Suprapubic skin (tissue), 4 donors: Measurements from ENCODE around the gene PITHD1. TPM values are rescaled to one million over a fixed set of nuclear protein-coding genes. Genes with fewer than 3 reads are reported as not detected.

Experiments
- DNase-seq, 2 donors: peaks; one replicate each; pipeline ENCODE4 v3.0.0-alpha.2; 2019; ENCODE audit warnings: low spot score in 2 of 2
- H3K27ac ChIP-seq: fragments of 200-600 bp; sonication (generic); one replicate; pipeline ENCODE4 v1.5.1; 2019
- H3K27me3 ChIP-seq: fragments of 200-600 bp; sonication (generic); one replicate; pipeline ENCODE4 v1.5.1; 2019
- H3K36me3 ChIP-seq: fragments of 200-600 bp; sonication (generic); one replicate; pipeline ENCODE4 v1.5.1; 2019
- H3K4me1 ChIP-seq: fragments of 200-600 bp; sonication (generic); one replicate; pipeline ENCODE4 v1.5.1; 2019
- H3K4me3 ChIP-seq: fragments of 200-600 bp; sonication (generic); one replicate; pipeline ENCODE4 v1.5.1; 2019; ENCODE audit warnings: mild to moderate bottlenecking
- H3K9me3 ChIP-seq: fragments of 200-600 bp; sonication (generic); one replicate; pipeline ENCODE4 v1.5.1; 2019
- EP300 ChIP-seq: sonication (generic); formaldehyde crosslinking; IDR thresholded peaks from one replicate; pipeline ENCODE4 v1.6.1; 2017; ENCODE audit warnings: antibody characterized with exemption
- POLR2A ChIP-seq, 2 donors: fragments of 450-650 bp; IDR thresholded peaks; one replicate each; pipeline ENCODE4 v1.6.1; 2017; ENCODE audit warnings: antibody characterized with exemption in 2 of 2, mild to moderate bottlenecking in 2 of 2, moderate library complexity in 2 of 2
- POLR2AphosphoS5 ChIP-seq, 3 donors: sonication (generic); formaldehyde crosslinking; IDR thresholded peaks; one replicate each; pipeline ENCODE4 v1.6.1; 2017; ENCODE audit warnings: antibody characterized with exemption in 3 of 3
- WGBS: methylation state at CpG from one replicate; pipeline ENCODE4 v1.1.5; 2018; 5-methylcytosine and 5-hydroxymethylcytosine counted together
- total RNA-seq, 4 donors: library from RNA; depleted of rRNA; stranded (reverse); fragments of >200 nt; gene quantifications; one replicate each; pipeline ENCODE4 v1.1.0, GENCODE V29; 2016
- TF ChIP-seq, protein P1 (sequence below), 2 donors: fragments of 200-600 bp in 1 of 2; fragments of 450-650 bp in 1 of 2; sonication (generic) in 1 of 2; IDR thresholded peaks; one replicate each; pipeline ENCODE4 v1.5.1; 2016 to 2019; ENCODE audit warnings: antibody characterized with exemption in 2 of 2, mild to moderate bottlenecking in 1 of 2, moderate library complexity in 1 of 2

The PITHD1 gene
- total RNA-seq, 4 donors from 2014 or later = 49.4 to 93.1 (median 74.3) TPM

DNA sequence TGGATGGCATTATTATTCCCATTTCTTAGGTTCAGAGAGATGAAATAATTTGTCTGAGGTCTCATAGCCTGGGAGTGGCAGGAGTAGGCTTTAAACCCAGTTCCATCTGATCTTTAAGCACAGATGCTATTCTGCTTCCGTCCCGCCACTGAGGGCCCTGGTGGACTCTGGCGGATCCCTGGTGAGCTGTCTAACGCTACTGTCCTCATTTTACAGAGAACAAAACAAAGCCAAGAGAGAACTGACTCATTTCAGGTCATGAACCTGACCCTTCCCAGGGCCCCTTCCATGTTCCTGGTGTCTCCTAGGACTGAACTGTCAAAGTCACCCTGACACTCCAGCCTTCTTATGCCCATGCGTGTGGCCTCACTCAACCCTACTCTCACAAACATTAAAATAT, 25.5 kb downstream of the PITHD1 start:
- no peak overlapping the region for H3K4me3 ChIP-seq
- WGBS = 90% methylated on average over 5 of the region's 5 CpGs
- H3K36me3 ChIP-seq = peaks cover 9% of the 10 kb centered on the region
- H3K27ac ChIP-seq = no peak overlapping the region
- no peaks in the 10 kb centered on the region for H3K27me3 ChIP-seq
- no peak for DNase-seq
- TF ChIP-seq, protein P1, sequence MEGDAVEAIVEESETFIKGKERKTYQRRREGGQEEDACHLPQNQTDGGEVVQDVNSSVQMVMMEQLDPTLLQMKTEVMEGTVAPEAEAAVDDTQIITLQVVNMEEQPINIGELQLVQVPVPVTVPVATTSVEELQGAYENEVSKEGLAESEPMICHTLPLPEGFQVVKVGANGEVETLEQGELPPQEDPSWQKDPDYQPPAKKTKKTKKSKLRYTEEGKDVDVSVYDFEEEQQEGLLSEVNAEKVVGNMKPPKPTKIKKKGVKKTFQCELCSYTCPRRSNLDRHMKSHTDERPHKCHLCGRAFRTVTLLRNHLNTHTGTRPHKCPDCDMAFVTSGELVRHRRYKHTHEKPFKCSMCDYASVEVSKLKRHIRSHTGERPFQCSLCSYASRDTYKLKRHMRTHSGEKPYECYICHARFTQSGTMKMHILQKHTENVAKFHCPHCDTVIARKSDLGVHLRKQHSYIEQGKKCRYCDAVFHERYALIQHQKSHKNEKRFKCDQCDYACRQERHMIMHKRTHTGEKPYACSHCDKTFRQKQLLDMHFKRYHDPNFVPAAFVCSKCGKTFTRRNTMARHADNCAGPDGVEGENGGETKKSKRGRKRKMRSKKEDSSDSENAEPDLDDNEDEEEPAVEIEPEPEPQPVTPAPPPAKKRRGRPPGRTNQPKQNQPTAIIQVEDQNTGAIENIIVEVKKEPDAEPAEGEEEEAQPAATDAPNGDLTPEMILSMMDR (IDR thresholded peaks at IDR 0.05) = no peak
- no peak for TF ChIP-seq POLR2AphosphoS5 (IDR thresholded peaks at IDR 0.05)
- no peak for TF ChIP-seq EP300
- no peak for TF ChIP-seq POLR2A (IDR thresholded peaks at IDR 0.05)
- H3K9me3 ChIP-seq = no peaks in the 10 kb centered on the region
- H3K4me1 ChIP-seq = peaks cover 25% of the 10 kb centered on the region

DNA sequence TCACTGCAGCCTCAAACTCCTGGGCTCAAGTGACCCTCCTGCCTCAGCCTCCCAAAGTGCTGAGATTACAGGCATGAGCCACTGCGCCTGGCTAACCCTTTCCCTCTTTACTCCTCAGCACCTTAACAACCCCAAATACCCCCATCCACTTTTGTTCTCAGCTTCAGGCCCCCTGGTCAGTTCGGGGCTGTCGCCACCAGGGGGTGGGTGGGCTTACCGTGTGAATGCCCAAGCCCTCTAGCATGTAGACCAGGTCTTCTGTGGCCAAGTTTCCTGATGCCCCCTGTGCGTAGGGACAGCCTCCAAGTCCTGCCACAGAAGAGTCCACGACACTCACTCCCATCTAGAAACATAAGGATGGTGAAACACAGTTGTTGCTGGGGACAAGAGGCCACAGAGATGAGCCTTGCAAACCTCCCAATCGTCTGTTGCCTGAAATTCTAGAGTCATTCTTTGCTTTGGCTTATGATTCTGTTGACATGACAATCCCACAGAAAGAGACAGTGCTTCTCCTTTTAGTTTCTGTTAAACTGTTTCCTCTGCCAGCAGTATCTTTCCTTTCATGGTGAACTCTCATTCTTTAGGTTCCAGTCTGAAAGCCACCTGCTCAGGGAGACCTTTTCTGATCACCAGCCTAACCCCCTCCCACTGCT, 26.1 kb downstream of the PITHD1 start:
- Histone ChIP-seq H3K9me3 (no peaks in the 10 kb centered on the region), H3K27ac (no peak overlapping the region), H3K4me1 (peaks cover 19% of the 10 kb centered on the region), H3K4me3 (no peak overlapping the region), H3K27me3 (no peaks in the 10 kb centered on the region), H3K36me3 (peaks cover 9% of the 10 kb centered on the region)
- WGBS = 83% methylated on average over 7 of the region's 7 CpGs
- TF ChIP-seq POLR2AphosphoS5 (IDR thresholded peaks at IDR 0.05) (no peak), POLR2A (IDR thresholded peaks at IDR 0.05) (no peak), EP300 (no peak)
- TF ChIP-seq, protein P1 (IDR thresholded peaks at IDR 0.05) = no peak
- DNase-seq = no peak

DNA sequence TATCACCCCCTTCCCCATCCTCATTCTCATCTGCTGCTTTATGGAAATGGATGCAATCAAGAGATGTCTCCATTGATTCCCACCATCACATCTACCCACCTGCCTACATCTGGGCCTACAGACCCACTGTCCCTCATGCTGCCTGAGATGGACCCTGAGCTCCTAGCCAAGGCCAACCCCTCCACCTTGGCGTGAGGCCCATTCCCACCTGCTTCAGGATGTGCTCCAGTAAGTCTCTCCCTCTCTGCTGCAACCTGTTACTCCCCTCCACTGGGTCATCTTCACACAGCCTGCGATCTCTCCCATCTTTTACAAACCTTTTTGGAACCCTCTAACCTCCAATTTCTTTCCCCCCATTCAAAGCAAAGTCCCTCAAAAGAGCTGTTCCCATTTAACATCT, 26.8 kb downstream of the PITHD1 start:
- TF ChIP-seq, protein P1 (IDR thresholded peaks at IDR 0.05) = no peak
- TF ChIP-seq POLR2AphosphoS5 (IDR thresholded peaks at IDR 0.05) = no peak
- no peak for TF ChIP-seq POLR2A (IDR thresholded peaks at IDR 0.05)
- TF ChIP-seq EP300 = no peak
- Histone ChIP-seq H3K36me3 (peaks cover 9% of the 10 kb centered on the region), H3K27me3 (no peaks in the 10 kb centered on the region), H3K27ac (no peak overlapping the region), H3K4me3 (no peak overlapping the region), H3K4me1 (peaks cover 14% of the 10 kb centered on the region), H3K9me3 (no peaks in the 10 kb centered on the region)
- DNase-seq = no peak
- 88% methylated on average over 2 of the region's 2 CpGs for WGBS

DNA sequence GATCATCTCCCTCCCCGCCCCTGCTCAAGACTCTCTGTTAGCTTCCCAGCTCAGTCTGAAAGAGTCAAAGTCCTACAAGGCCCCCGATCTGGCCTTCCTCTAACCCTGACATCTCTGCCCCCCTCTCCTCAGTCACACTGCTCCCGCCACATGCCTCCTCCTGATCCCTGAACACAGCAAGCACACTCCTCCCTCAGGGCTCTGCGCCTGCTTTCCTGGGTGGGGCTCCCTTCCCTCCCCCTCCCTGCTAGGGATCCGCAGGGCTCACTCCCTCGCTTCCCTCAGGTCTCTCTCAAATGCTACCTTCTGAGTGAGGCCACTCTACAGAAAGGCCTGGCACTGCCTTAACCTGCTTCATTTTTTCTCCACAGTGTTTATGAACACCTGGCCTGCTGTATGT, 28.1 kb downstream of the PITHD1 start:
- H3K4me3 ChIP-seq = no peak overlapping the region
- H3K9me3 ChIP-seq = no peaks in the 10 kb centered on the region
- H3K27me3 ChIP-seq = no peaks in the 10 kb centered on the region
- 68% methylated on average over 6 of the region's 6 CpGs for WGBS
- peaks cover 13% of the 10 kb centered on the region for H3K36me3 ChIP-seq
- H3K4me1 ChIP-seq = peaks cover 10% of the 10 kb centered on the region
- no peak overlapping the region for H3K27ac ChIP-seq
- TF ChIP-seq POLR2AphosphoS5 (IDR thresholded peaks at IDR 0.05) (no peak), EP300 (no peak)
- no peak for DNase-seq

DNA sequence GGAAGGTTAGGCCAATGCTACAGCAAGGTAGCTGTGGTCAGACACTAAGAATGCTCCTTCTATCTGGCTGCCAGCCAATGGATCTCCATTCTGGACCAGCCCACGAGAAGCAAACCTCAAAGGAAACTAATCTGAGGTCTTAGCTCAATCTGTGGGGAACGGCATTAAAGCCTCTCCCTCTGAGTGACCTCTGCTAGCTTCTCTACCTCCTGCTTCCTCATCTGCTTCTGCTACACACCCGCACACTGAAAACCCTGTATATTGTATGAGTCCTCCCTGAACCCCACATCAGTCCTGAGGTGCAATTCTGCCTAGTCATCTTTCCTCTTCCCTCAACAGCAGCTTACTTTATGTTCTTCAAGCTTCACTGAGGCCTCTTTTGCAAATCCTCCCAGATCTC, 29.2 kb downstream of the PITHD1 start:
- H3K27ac ChIP-seq = no peak overlapping the region
- no peaks in the 10 kb centered on the region for H3K27me3 ChIP-seq
- no peak overlapping the region for H3K4me3 ChIP-seq
- no peak for TF ChIP-seq EP300
- no peak for TF ChIP-seq POLR2AphosphoS5 (IDR thresholded peaks at IDR 0.05)
- TF ChIP-seq, protein P1 (IDR thresholded peaks at IDR 0.05) = no peak
- TF ChIP-seq POLR2A (IDR thresholded peaks at IDR 0.05) = no peak
- DNase-seq = no peak
- H3K36me3 ChIP-seq = peaks cover 21% of the 10 kb centered on the region
- H3K4me1 ChIP-seq = peaks cover 2% of the 10 kb centered on the region
- WGBS = 68% methylated on average over 3 of the region's 3 CpGs
- H3K9me3 ChIP-seq = no peaks in the 10 kb centered on the region
